Stomach smooth muscle (tissue), 2 donors: ENCODE measurements around the gene PANX2.

Experiments used
- H3K27ac ChIP-seq: one replicate; pipeline ENCODE4 v1.7.0; 2013; ENCODE audit warnings: mild to moderate bottlenecking, low read length, inconsistent platforms
- H3K27me3 ChIP-seq, 2 donors: one replicate each; pipeline ENCODE4 v1.7.0; 2013; ENCODE audit warnings: low read length in 2 of 2; ENCODE audit not compliant: insufficient read depth in 2 of 2, control insufficient read depth in 1 of 2
- H3K36me3 ChIP-seq, 2 donors: one replicate each; pipeline ENCODE4 v1.7.0; 2013; ENCODE audit warnings: low read length in 2 of 2; ENCODE audit not compliant: control insufficient read depth in 2 of 2, insufficient read depth in 2 of 2
- H3K4me1 ChIP-seq: one replicate; pipeline ENCODE4 v1.7.0; 2013; ENCODE audit warnings: low read length; ENCODE audit not compliant: control insufficient read depth, insufficient read depth
- H3K4me3 ChIP-seq, 2 donors: one replicate each; pipeline ENCODE4 v1.7.0; 2013; ENCODE audit warnings: low read length in 2 of 2
- H3K9ac ChIP-seq, 2 donors: one replicate each; pipeline ENCODE4 v1.7.0; 2013; ENCODE audit warnings: low read length in 2 of 2, mild to moderate bottlenecking in 1 of 2
- H3K9me3 ChIP-seq, 2 donors: one replicate each; pipeline ENCODE4 v1.7.0; 2013; ENCODE audit warnings: low read length in 2 of 2; ENCODE audit not compliant: control insufficient read depth in 2 of 2
- donor health status: healthy.
- donor health status: Pancreatic carcinoma.

The PANX2 gene

GRCh38 chr22:50173983-50174355 is 3.4 kb downstream of the PANX2 start:
- H3K36me3 ChIP-seq = no peaks in the 10 kb centered on the region
- H3K4me1 ChIP-seq = peaks cover 10% of the 10 kb centered on the region
- no peak overlapping the region for H3K4me3 ChIP-seq
- H3K9ac ChIP-seq = no peak overlapping the region
- peaks cover 26 to 27% of the 10 kb centered on the region in 2 donors for H3K27me3 ChIP-seq
- no peak overlapping the region for H3K27ac ChIP-seq
- H3K9me3 ChIP-seq = no peaks in the 10 kb centered on the region

GRCh38 chr22:50174382-50175190 is 4.1 kb downstream of the PANX2 start:
- Histone ChIP-seq H3K4me3 (no peak overlapping the region), H3K27ac (no peak overlapping the region), H3K27me3 (peaks cover 26 to 27% of the 10 kb centered on the region in 2 donors), H3K9ac (no peak overlapping the region), H3K4me1 (peaks cover 6% of the 10 kb centered on the region), H3K9me3 (no peaks in the 10 kb centered on the region), H3K36me3 (no peaks in the 10 kb centered on the region)

GRCh38 chr22:50175191-50175461 is 4.6 kb downstream of the PANX2 start:
- H3K9ac ChIP-seq = no peak overlapping the region
- H3K9me3 ChIP-seq = no peaks in the 10 kb centered on the region
- H3K4me3 ChIP-seq = no peak overlapping the region
- H3K4me1 ChIP-seq = peaks cover 6% of the 10 kb centered on the region
- H3K36me3 ChIP-seq = no peaks in the 10 kb centered on the region
- H3K27me3 ChIP-seq = peaks cover 26 to 30% of the 10 kb centered on the region in 2 donors
- no peak overlapping the region for H3K27ac ChIP-seq

- Histone ChIP-seq H3K27me3 (peaks cover 21 to 31% of the 10 kb centered on the region in 2 donors), H3K36me3 (no peaks in the 10 kb centered on the region), H3K4me3 (no peak overlapping the region), H3K27ac (no peak overlapping the region), H3K4me1 (peaks cover under 1% of the 10 kb centered on the region), H3K9me3 (no peaks in the 10 kb centered on the region), H3K9ac (no peak overlapping the region)
Measured at GRCh38 chr22:50175921-50176849, 5.7 kb downstream of the PANX2 start.

- Histone ChIP-seq H3K4me1 (no peaks in the 10 kb centered on the region), H3K27ac (no peak overlapping the region), H3K27me3 (peaks cover 14 to 23% of the 10 kb centered on the region in 2 donors), H3K36me3 (no peaks in the 10 kb centered on the region), H3K9ac (no peak overlapping the region), H3K9me3 (no peaks in the 10 kb centered on the region), H3K4me3 (no peak overlapping the region)
Measured at GRCh38 chr22:50176850-50177536, 6.5 kb downstream of the PANX2 start.

- no peak overlapping the region for H3K27ac ChIP-seq
- no peaks in the 10 kb centered on the region for H3K36me3 ChIP-seq
- H3K4me3 ChIP-seq = no peak overlapping the region
- H3K4me1 ChIP-seq = no peaks in the 10 kb centered on the region
- no peaks in the 10 kb centered on the region for H3K9me3 ChIP-seq
- peaks cover 14 to 21% of the 10 kb centered on the region in 2 donors for H3K27me3 ChIP-seq
- no peak overlapping the region for H3K9ac ChIP-seq
Measured at GRCh38 chr22:50177537-50178470, 7.3 kb downstream of the PANX2 start.

- no peaks in the 10 kb centered on the region for H3K9me3 ChIP-seq
- H3K27me3 ChIP-seq = peaks cover 11 to 21% of the 10 kb centered on the region in 2 donors
- no peak overlapping the region for H3K27ac ChIP-seq
- no peak overlapping the region for H3K4me3 ChIP-seq
- no peaks in the 10 kb centered on the region for H3K4me1 ChIP-seq
- no peaks in the 10 kb centered on the region for H3K36me3 ChIP-seq
- no peak overlapping the region for H3K9ac ChIP-seq
Measured at GRCh38 chr22:50178471-50178864, 7.9 kb downstream of the PANX2 start.

- peaks cover 7 to 16% of the 10 kb centered on the region in 2 donors for H3K27me3 ChIP-seq
Measured at GRCh38 chr22:50178871-50179869, 8.6 kb downstream of the PANX2 start.

GRCh38 chr22:50179937-50180726 is 9.6 kb downstream of the PANX2 start:
- peaks cover 7 to 14% of the 10 kb centered on the region in 2 donors for H3K27me3 ChIP-seq
- no peak overlapping the region for H3K27ac ChIP-seq
- peaks cover 16% of the 10 kb centered on the region for H3K4me1 ChIP-seq
- H3K9ac ChIP-seq = no peak overlapping the region
- H3K4me3 ChIP-seq = no peak overlapping the region
- H3K9me3 ChIP-seq = no peaks in the 10 kb centered on the region
- H3K36me3 ChIP-seq = no peaks in the 10 kb centered on the region

More at GRCh38 chr22:50178871-50179869, 8.6 kb downstream of the PANX2 start:
- no peaks in the 10 kb centered on the region for H3K36me3 ChIP-seq
- H3K27ac ChIP-seq = no peak overlapping the region
- H3K9ac ChIP-seq = no peak overlapping the region
- no peak overlapping the region for H3K4me3 ChIP-seq
- no peaks in the 10 kb centered on the region for H3K9me3 ChIP-seq
- H3K4me1 ChIP-seq = peaks cover 6% of the 10 kb centered on the region
